HEK293 (cell line): Measurements from ENCODE around the gene RAB11FIP5.

ENCODE experiments used
- CTCF ChIA-PET: fragments of 350-600 bp; formaldehyde crosslinking; extraction: SDS; loops from one replicate; lab custom pipeline; 2021; ENCODE audit warnings: antibody characterized with exemption; lab: Yijun Ruan, JAX
- POLR2A ChIA-PET: fragments of 300-600 bp; formaldehyde crosslinking; extraction: SDS; loops from one replicate; lab custom pipeline; 2020; ENCODE audit warnings: antibody characterized with exemption, inconsistent platforms; lab: Yijun Ruan, JAX
- H3K27ac ChIP-seq: fragments of 200-500 bp; sonication (Bioruptor generic); 2 replicates; pipeline ENCODE4 v1.5.1; 2014; ENCODE audit warnings: low read depth, low read length, control low read depth, inconsistent platforms; ENCODE audit errors: extremely low read depth
- H3K36me3 ChIP-seq, 2 experiments: fragments of 200-500 bp in 1 of 2; sonication (Bioruptor generic) in 1 of 2; 1 replicate in 1 of 2; 2 replicates in 1 of 2; pipeline ENCODE4 v1.5.1; 2014 to 2017; ENCODE audit warnings: inconsistent platforms in 2 of 2, low read length in 2 of 2; ENCODE audit not compliant: control insufficient read depth in 2 of 2, insufficient read depth in 1 of 2
- H3K4me1 ChIP-seq: fragments of 200-500 bp; sonication (Bioruptor generic); 2 replicates; pipeline ENCODE4 v1.5.1; 2014; ENCODE audit warnings: mild to moderate bottlenecking, low read length, inconsistent platforms; ENCODE audit not compliant: control insufficient read depth, insufficient read depth
- H3K4me3 ChIP-seq: 2 replicates; pipeline ENCODE4 v1.5.1; 2011; ENCODE audit warnings: low read depth, mild to moderate bottlenecking, control low read depth, low read length, moderate library complexity
- H3K9me3 ChIP-seq: fragments of 200-500 bp; sonication (Bioruptor generic); 2 replicates; pipeline ENCODE4 v1.5.1; 2014; ENCODE audit warnings: low read depth, low read length, inconsistent platforms; ENCODE audit not compliant: control insufficient read depth, insufficient read depth
- CTCF ChIP-seq: fragments of 450-650 bp; formaldehyde crosslinking; IDR thresholded peaks from 2 replicates; pipeline ENCODE4 v1.5.1; 2016; ENCODE audit warnings: missing biosample characterization, missing genetic modification characterization
- ELK4 ChIP-seq: IDR thresholded peaks from 2 replicates; pipeline ENCODE4 v1.6.1; 2011; ENCODE audit warnings: mild to moderate bottlenecking, low read depth, low read length, borderline replicate concordance
- FEZF1 ChIP-seq: fragments of 450-650 bp; formaldehyde crosslinking; IDR thresholded peaks from 2 replicates; pipeline ENCODE4 v1.5.1; 2016; ENCODE audit warnings: missing biosample characterization, missing genetic modification characterization
- GLI2 ChIP-seq: fragments of 450-650 bp; formaldehyde crosslinking; IDR thresholded peaks from 2 replicates; pipeline ENCODE4; 2017; ENCODE audit warnings: missing biosample characterization, missing genetic modification characterization, low read depth, borderline replicate concordance
- KLF8 ChIP-seq: fragments of 450-650 bp; formaldehyde crosslinking; IDR thresholded peaks from 2 replicates; pipeline ENCODE4 v1.5.1; 2016; ENCODE audit warnings: missing biosample characterization, missing genetic modification characterization
- MEIS1 ChIP-seq: sonication (generic); formaldehyde crosslinking; IDR thresholded peaks from 2 replicates; pipeline ENCODE4 v1.8.1; 2022; ENCODE audit warnings: missing genetic modification reagents, mild to moderate bottlenecking, borderline replicate concordance
- OSR2 ChIP-seq: fragments of 450-650 bp; formaldehyde crosslinking; IDR thresholded peaks from 2 replicates; pipeline ENCODE4 v1.5.1; 2016; ENCODE audit warnings: missing biosample characterization, missing genetic modification characterization
- OVOL3 ChIP-seq: fragments of 450-650 bp; formaldehyde crosslinking; IDR thresholded peaks from 2 replicates; pipeline ENCODE4 v1.5.1; 2016; ENCODE audit warnings: missing biosample characterization, missing genetic modification characterization
- SP2 ChIP-seq: fragments of 450-650 bp; formaldehyde crosslinking; IDR thresholded peaks from 2 replicates; pipeline ENCODE4 v1.5.1; 2016; ENCODE audit warnings: missing biosample characterization, missing genetic modification characterization
- YY2 ChIP-seq: fragments of 450-650 bp; formaldehyde crosslinking; IDR thresholded peaks from 2 replicates; pipeline ENCODE4 v1.5.1; 2016; ENCODE audit warnings: missing biosample characterization, missing genetic modification characterization
- ZBTB17 ChIP-seq: fragments of 450-650 bp; formaldehyde crosslinking; IDR thresholded peaks from 2 replicates; pipeline ENCODE4 v1.5.1; 2016; ENCODE audit warnings: missing biosample characterization, missing genetic modification characterization
- ZBTB48 ChIP-seq: fragments of 450-650 bp; formaldehyde crosslinking; IDR thresholded peaks from 2 replicates; pipeline ENCODE4 v1.5.1; 2016; ENCODE audit warnings: missing biosample characterization, missing genetic modification characterization
- ZBTB8A ChIP-seq: fragments of 450-650 bp; formaldehyde crosslinking; IDR thresholded peaks from 2 replicates; pipeline ENCODE4 v1.5.1; 2016; ENCODE audit warnings: missing biosample characterization, missing genetic modification characterization
- ZFP69B ChIP-seq: fragments of 450-650 bp; formaldehyde crosslinking; IDR thresholded peaks from 2 replicates; pipeline ENCODE4 v1.5.1; 2016; ENCODE audit warnings: missing biosample characterization, missing genetic modification characterization
- ZNF10 ChIP-seq: fragments of 450-650 bp; formaldehyde crosslinking; IDR thresholded peaks from 2 replicates; pipeline ENCODE4 v1.5.1; 2017; ENCODE audit warnings: missing biosample characterization, missing genetic modification characterization
- ZNF2 ChIP-seq: fragments of 450-650 bp; formaldehyde crosslinking; IDR thresholded peaks from 2 replicates; pipeline ENCODE4 v1.5.1; 2016; ENCODE audit warnings: missing biosample characterization, missing genetic modification characterization
- ZNF214 ChIP-seq: fragments of 450-650 bp; formaldehyde crosslinking; IDR thresholded peaks from 2 replicates; pipeline ENCODE4 v1.5.1; 2017; ENCODE audit warnings: missing biosample characterization, mild to moderate bottlenecking, missing genetic modification characterization, borderline replicate concordance
- ZNF274 ChIP-seq, 2 experiments: fragments of 200-500 bp in 1 of 2; fragments of 450-650 bp in 1 of 2; sonication (Bioruptor generic) in 1 of 2; formaldehyde crosslinking in 1 of 2; IDR thresholded peaks; 2 replicates each; pipeline versions ENCODE4 v1.5.1 to v1.6.1; 2014 to 2016; ENCODE audit warnings: borderline replicate concordance in 1 of 2, inconsistent platforms in 1 of 2, low read length in 1 of 2, missing biosample characterization in 1 of 2, missing genetic modification characterization in 1 of 2
- ZNF324 ChIP-seq: fragments of 450-650 bp; formaldehyde crosslinking; IDR thresholded peaks from 2 replicates; pipeline ENCODE4 v1.5.1; 2016; ENCODE audit warnings: missing biosample characterization, missing genetic modification characterization
- ZNF335 ChIP-seq: fragments of 450-650 bp; formaldehyde crosslinking; conservative IDR thresholded peaks from 2 replicates; pipeline ENCODE4 v1.5.1; 2016; ENCODE audit warnings: missing biosample characterization, missing genetic modification characterization
- ZNF341 ChIP-seq: fragments of 450-650 bp; formaldehyde crosslinking; IDR thresholded peaks from 2 replicates; pipeline ENCODE4; 2016; ENCODE audit warnings: low read depth, missing biosample characterization, missing genetic modification characterization
- ZNF394 ChIP-seq: fragments of 450-650 bp; formaldehyde crosslinking; IDR thresholded peaks from 2 replicates; pipeline ENCODE4 v1.5.1; 2016; ENCODE audit warnings: missing biosample characterization, missing genetic modification characterization, mild to moderate bottlenecking, moderate library complexity, borderline replicate concordance
- ZNF449 ChIP-seq: fragments of 450-650 bp; formaldehyde crosslinking; IDR thresholded peaks from 2 replicates; pipeline ENCODE4 v1.5.1; 2017; ENCODE audit warnings: missing biosample characterization, mild to moderate bottlenecking, missing genetic modification characterization, moderate library complexity
- ZNF48 ChIP-seq: fragments of 450-650 bp; formaldehyde crosslinking; IDR thresholded peaks from 2 replicates; pipeline ENCODE4 v1.5.1; 2016; ENCODE audit warnings: missing biosample characterization, missing genetic modification characterization
- ZNF501 ChIP-seq: fragments of 450-650 bp; formaldehyde crosslinking; IDR thresholded peaks from 2 replicates; pipeline ENCODE4 v1.5.1; 2016; ENCODE audit warnings: missing biosample characterization, missing genetic modification characterization
- ZNF561 ChIP-seq: fragments of 450-650 bp; IDR thresholded peaks from 2 replicates; pipeline ENCODE4 v1.5.1; 2018; ENCODE audit warnings: missing biosample characterization, missing genetic modification characterization, borderline replicate concordance
- ZNF585B ChIP-seq: fragments of 450-650 bp; formaldehyde crosslinking; IDR thresholded peaks from 2 replicates; pipeline ENCODE4 v1.5.1; 2016; ENCODE audit warnings: missing biosample characterization, missing genetic modification characterization
- ZNF610 ChIP-seq: fragments of 450-650 bp; formaldehyde crosslinking; IDR thresholded peaks from 2 replicates; pipeline ENCODE4 v1.5.1; 2016; ENCODE audit warnings: missing biosample characterization, missing genetic modification characterization, borderline replicate concordance
- ZNF792 ChIP-seq: fragments of 450-650 bp; formaldehyde crosslinking; IDR thresholded peaks from 2 replicates; pipeline ENCODE4 v1.5.1; 2016; ENCODE audit warnings: missing biosample characterization, missing genetic modification characterization
- ZNF830 ChIP-seq: fragments of 450-650 bp; IDR thresholded peaks from 2 replicates; pipeline ENCODE4 v1.5.0; 2018; ENCODE audit warnings: missing biosample characterization, missing genetic modification characterization, low read depth, mild to moderate bottlenecking, moderate library complexity
- ZSCAN16 ChIP-seq: fragments of 450-650 bp; formaldehyde crosslinking; IDR thresholded peaks from 2 replicates; pipeline ENCODE4 v1.5.1; 2016; ENCODE audit warnings: missing biosample characterization, missing genetic modification characterization

RAB11FIP5 gene

GRCh38 chr2:73072129-73072395 is 40.7 kb downstream of the RAB11FIP5 start:
- H3K4me3 ChIP-seq = peak overlapping the region; percentile 90
- CTCF ChIA-PET = interaction anchor here (0.9 to 1.1 kb wide), 2 partner anchors 12 to 38 kb away, joined by 3 to 5 read pairs; no protein-coding TSS in a partner anchor
- POLR2A ChIA-PET = interaction anchor here (1.6 kb wide), 1 partner anchor 41 kb away, joined by 5 read pairs; the partner anchor contains the start of gene RAB11FIP5

GRCh38 chr2:73071360-73072128 is 41.2 kb downstream of the RAB11FIP5 start, which contains the start of gene SFXN5:
Gene SFXN5, minus strand, starts transcription at chr2:73071712. Its CDS starts 7 bp downstream, at chr2:73071705.
- H3K9me3 ChIP-seq = no peaks in the 10 kb centered on the region
- H3K4me1 ChIP-seq = no peaks in the 10 kb centered on the region; the same call in 1 of the 2 replicates
- H3K36me3 ChIP-seq = peaks cover 3 to 34% of the 10 kb centered on the region in 2 experiments; a peak in 2 of 3 replicates
- CTCF ChIA-PET = interaction anchor here (0.7 kb wide), 1 partner anchor 23 kb away, joined by 4 read pairs; no protein-coding TSS in a partner anchor
- H3K4me3 ChIP-seq = peak within 1 kb of the TSS; percentile 90
- H3K27ac ChIP-seq = peak within 1 kb of the TSS; percentile 80
- POLR2A ChIA-PET = interaction anchor here (0.5 to 1.6 kb wide), 5 partner anchors 10 to 92 kb away, joined by 3 to 5 read pairs (median 3); partner anchors contain the start of gene RAB11FIP5
- TF ChIP-seq ZNF274 (IDR thresholded peaks at IDR 0.05; ENCODE audit: low read length) (no peak), ZNF274 (tag by site-specific recombination; IDR thresholded peaks at IDR 0.05; ENCODE audit: borderline replicate concordance) (no peak), ZNF610 (0 out of 2 replicates have a peak, but pooled peaks have one; percentile 26), SP2 (tag by site-specific recombination) (peak; percentile 94), MEIS1 (CRISPR knock-in tag) (no peak), ZNF501 (no peak; the same call in 1 of the 2 replicates), ZNF214 (tag by site-specific recombination) (no peak), KLF8 (tag by site-specific recombination) (peak; percentile 71), ZNF394 (tag by site-specific recombination) (no peak), FEZF1 (tag by site-specific recombination) (no peak), ZNF324 (peak; percentile 22; the same call in 1 of the 2 replicates), ZNF561 (tag by site-specific recombination) (peak; percentile 77; the same call in 1 of the 2 replicates), ZNF335 (tag by site-specific recombination) (peak; percentile 93), ZNF792 (tag by site-specific recombination) (no peak), ZNF341 (tag by site-specific recombination) (peak; percentile 87), ZNF449 (tag by site-specific recombination) (0 out of 2 replicates have a peak, but pooled peaks have one; percentile 12), ZFP69B (tag by site-specific recombination) (peak; percentile 91), CTCF (tag by site-specific recombination) (peak; percentile 80), ZBTB8A (tag by site-specific recombination) (peak; percentile 89), GLI2 (tag by site-specific recombination) (no peak), ZBTB17 (tag by site-specific recombination) (peak; percentile 66), ZNF2 (tag by site-specific recombination) (no peak), OVOL3 (tag by site-specific recombination) (0 out of 2 replicates have a peak, but pooled peaks have one; percentile 37)

More at GRCh38 chr2:73072129-73072395, 40.7 kb downstream of the RAB11FIP5 start:
- TF ChIP-seq ZBTB48 (tag by site-specific recombination) (peak; percentile 58; the same call in 1 of the 2 replicates), OSR2 (tag by site-specific recombination) (no peak), ZNF48 (no peak), YY2 (tag by site-specific recombination) (no peak), ELK4 (no peak), ZNF10 (tag by site-specific recombination) (0 out of 2 replicates have a peak, but pooled peaks have one; percentile 30), ZSCAN16 (tag by site-specific recombination) (no peak), ZNF585B (tag by site-specific recombination) (peak; percentile 24; the same call in 1 of the 2 replicates), ZNF830 (tag by site-specific recombination) (no peak)
- H3K4me1 ChIP-seq = no peaks in the 10 kb centered on the region; the same call in 1 of the 2 replicates
- H3K36me3 ChIP-seq = peaks cover 0 to 39% of the 10 kb centered on the region in 2 experiments; a peak in 1 of 3 replicates
- H3K27ac ChIP-seq = peak overlapping the region; percentile 66; the same call in 1 of the 2 replicates
- H3K9me3 ChIP-seq = no peaks in the 10 kb centered on the region
